Measurements from ENCODE around the gene ZSCAN10.
A peak's percentile ranks its signal among the peaks of the same experiment; 100 is the strongest.

The ZSCAN10 gene

DNA sequence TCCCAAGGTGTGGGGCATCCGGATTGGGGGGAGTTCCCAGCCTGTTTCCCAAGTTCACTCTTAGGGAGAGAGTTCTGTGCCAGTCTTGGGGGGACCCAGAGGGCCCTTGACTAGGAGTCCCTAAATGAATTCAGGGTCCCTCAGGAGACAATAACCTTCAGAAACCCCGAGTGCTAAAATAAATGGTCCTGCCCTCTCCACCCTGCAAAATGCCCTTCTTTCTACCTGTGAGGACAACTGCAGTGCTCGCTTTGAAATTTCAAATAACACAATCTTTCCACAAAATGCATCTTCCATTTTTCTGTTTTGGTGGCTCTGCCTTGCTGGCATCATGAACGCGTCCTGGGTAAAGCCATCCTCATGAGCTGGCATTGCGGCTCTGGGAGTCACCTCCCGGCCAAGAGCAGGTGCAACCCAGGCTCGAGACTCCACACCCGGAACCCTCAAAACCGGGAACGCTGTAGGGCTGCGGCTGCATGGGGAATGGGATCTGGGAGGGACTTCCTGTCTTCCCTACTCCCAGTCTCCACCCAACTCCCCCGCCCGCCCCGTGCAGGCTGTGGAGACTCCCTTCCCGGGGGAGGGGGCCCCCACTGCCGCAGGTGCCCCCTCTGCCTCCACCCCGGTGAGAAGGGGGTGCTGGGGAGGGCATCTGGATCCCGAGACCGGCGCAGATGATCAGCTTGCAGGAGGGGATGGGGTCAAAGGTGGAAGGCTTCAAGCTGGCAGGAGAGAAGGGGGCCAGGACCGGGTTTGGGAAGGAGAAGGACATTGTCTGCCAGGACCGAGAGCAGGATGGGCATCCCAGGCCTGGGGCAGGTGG lies 13.2 kb upstream of the ZSCAN10 start, which contains the start of gene ZNF205:
TSS of gene ZNF205 (plus strand) at position 529 of the 823 bp plus-strand sequence. CDS start 845 bp downstream, outside the sequence.
- peak; percentile 92 for DNase-seq (ENCODE audit: low spot score)

DNA sequence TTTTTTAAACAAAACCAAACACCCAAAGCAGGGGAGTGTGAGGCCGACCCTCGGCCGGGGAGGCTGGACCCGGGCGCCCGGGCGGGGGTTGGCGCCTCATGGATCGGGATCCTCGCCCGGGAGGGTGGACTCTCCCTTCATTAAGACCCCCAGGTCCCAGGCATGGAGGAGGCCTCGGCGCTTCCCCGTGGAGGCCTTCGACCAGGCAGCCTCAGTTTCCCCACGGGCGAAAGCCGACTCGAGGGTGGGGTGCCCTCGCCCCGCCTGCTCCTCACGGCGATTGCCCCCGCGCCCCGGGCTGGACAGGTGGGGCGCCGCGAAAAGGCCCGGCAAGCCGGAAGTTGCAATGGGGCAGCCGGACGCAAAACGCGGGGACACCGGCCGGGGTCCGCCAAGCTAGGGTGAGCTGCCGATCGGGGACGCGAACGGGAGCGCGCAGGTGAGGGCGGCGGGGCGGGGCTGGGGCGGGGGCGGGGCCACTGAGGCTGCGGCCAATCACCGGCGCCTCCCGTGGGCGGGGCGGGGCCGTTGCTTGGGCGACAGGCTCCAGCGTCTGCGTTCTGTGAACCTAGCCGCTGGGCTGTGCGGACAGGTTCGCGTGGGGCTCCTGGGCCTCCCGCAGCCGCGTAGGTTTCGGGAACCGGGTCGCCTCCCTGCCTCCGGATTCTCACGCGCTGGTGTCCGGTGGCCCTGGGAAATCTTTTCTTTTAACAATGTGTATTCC lies 7.3 kb upstream of the ZSCAN10 start:
- peak; percentile 98 for DNase-seq (ENCODE audit: low spot score)

- no peak for DNase-seq (ENCODE audit: low spot score)
These were observed 2.9 kb upstream of the ZSCAN10 start for GRCh38 chr16:3101841-3102470.

GRCh38 chr16:3101018-3101840 lies 2.1 kb upstream of the ZSCAN10 start:
- peak; percentile 50 for DNase-seq (ENCODE audit: low spot score)

DNA sequence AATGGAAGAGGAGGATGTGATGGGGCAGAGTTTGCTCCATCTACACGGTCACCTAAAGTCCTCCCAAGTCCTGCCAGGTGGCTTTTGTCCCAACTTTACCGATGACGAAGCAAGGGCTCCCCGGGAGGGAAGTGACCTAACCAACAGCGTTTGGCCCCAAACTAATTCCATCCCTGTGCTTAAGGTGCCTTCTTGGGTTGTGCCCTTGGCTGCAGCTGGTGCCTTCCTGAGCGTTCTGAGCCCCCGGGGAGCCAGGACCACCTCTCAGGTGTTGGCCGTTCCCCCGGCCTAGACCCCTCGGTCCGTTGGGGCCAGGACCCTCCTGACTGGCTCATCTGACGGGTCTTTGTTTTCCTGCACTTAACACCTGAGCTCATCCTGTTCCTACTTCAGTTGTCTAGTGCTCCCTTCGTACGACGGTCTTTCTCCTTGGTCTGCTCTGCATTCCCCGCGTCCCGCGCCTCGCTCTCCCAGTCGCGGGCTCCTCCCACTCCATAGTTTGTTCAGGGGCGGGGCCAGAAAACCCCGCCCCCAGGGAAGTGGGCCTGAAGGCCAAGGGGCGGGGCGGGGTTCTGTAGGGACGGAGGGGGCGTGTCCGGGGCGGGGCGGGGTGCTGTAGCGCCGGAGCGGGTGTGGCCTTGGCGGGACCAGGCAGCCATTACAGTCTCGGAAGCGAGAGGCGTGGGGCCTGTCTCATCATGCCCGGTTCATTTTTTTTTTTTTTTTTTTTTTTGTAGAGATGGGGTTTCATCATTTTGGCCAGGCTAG lies 822 bp upstream of the ZSCAN10 start:
- DNase-seq (ENCODE audit: low spot score) = peak; percentile 97

- no peak for DNase-seq (ENCODE audit: low spot score)
These were observed 269 bp upstream of the ZSCAN10 start for GRCh38 chr16:3099395-3099731.

DNA sequence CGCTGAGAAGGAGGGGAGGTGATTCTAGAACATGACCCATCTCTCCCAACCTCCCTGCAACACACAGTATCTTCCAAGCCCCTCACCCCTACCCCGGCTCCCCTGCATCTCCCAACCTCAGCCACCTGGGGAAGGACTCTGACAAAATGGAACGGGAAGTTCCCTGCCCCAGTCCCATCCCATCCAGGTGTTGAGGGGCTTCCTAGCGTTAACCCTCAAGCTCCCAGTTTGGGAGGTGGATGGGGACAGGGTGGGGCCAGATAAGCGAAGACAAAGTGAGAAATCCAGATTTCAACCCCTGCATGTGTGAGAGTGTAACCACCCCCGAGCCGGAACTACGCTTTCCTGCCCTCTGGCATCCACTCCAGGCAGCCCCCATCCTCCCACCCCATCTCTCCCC lies 1.8 kb downstream of the ZSCAN10 start:
- DNase-seq (ENCODE audit: low spot score) = no peak

GRCh38 chr16:3096362-3096761 lies 2.7 kb downstream of the ZSCAN10 start:
- DNase-seq (ENCODE audit: low spot score) = no peak

DNA sequence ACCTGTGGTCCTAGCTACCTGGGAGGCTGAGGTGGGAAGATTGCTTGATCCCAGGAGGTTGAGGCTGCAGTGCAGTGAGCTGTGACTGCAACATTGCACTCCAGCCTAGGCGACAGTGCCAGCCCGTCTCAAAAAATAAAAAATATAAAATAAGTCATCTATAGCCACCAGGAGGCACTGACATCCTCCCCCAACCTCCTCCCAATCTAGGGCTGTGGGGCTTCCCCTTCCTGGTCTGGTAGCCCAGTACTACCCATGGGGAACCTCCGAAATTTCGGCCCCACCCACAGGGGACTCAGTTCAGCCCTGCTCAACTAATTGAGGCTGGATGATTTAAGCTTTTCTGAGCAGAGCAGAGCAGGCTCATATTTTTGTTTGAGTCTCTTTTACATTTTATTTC lies 3.2 kb downstream of the ZSCAN10 start:
- peak; percentile 33 for DNase-seq (ENCODE audit: low spot score)

DNA sequence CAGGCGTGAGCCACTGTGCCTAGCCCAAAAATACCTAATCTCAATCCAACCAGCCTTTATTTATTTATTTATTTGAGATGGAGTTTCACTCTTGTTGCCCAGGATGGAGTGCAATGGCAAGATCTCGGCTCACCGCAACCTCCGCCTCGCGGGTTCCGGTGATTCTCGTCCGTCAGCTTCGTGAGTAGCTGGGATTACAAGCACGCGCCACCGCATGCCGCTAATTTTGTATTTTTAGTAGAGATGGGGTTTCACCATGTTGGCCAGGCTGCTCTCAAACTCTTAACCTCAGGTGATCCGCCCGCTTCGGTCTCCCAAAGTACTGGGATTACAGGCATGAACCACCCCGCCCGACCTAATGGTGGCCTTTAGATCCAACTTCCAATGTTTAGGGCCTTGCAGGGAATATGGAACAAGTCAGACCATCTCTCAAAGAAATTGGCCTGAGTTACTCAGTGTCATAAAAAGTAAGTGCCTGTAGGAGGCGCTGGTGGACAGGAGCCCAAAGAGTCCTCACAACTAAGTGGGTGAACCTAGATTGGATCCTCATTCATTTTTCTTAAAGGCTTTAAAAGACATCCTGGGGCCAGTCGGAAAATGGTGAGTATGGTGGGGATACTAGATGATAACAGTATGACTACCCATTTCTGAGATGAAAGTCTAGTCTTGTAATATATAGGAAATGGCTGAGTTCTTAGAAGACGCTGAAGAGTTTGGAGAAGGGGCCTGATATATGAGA lies 4.6 kb downstream of the ZSCAN10 start:
- peak; percentile 33 for DNase-seq (ENCODE audit: low spot score)

GRCh38 chr16:3092501-3092941 lies 6.6 kb downstream of the ZSCAN10 start:
- peak; percentile 14 for DNase-seq (ENCODE audit: low spot score)

DNA sequence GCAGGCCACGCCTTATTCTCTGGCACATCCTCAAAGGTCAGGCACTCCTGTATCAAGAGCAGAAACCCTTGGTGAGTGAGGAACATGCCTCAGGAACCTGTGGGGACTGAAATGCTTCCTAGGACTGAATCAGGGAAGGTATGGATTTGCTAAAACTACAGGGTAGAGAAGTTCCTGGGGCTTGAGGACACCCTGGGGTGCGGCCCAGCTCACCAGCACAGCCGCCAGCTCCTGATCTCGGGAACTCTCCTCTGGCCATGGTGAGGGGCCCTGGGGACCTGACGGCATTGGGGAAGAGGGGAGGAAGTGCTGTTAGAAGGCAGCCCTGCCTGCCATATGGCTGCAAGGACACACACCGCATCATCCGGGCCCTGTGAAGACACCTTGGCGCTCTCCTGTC lies 7.5 kb downstream of the ZSCAN10 start:
- peak; percentile 5 for DNase-seq (ENCODE audit: low spot score)

DNA sequence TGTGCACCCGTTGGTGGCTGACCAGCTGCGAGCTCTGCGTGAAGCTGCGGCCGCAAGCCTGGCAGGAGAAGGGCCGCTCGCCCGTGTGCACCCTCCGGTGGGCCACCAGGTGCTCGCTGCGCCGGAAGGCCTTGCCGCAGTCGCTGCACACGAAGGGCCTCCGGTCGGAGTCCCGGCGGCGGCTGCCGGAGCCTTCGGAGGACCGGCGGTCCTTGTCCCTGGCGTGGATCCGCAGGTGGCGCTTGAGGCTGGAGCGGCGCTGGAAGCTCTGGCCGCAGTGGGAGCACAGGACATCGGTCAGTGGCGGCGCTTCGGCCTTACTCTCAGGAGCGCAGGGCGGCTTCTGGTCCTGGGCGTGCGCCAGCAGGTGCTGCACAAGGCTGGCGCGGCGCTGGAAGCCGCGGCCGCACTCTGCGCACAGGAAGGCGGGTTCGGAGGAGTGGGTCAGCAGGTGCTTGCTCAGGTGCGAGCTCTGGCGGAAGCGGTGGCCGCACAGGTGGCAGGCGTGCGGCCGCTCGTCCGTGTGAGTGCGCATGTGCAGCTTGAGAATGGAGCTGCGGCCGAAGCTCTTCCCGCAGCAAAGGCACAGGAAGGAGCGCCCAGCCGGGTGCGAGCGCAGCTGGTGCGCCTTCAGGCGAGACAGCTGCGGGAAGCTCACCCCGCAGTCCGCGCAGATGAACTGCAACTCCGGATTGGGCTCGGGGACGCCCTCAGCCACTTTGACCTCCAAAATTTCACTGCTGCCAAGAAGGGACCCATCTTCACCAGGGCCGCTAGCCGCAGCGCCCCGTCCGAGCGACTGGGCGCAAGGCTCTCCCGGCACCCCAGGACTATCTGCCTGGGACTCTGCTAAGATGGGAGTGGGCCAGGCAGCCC lies 9.1 kb downstream of the ZSCAN10 start:
- DNase-seq (ENCODE audit: low spot score) = peak; percentile 5

- peak; percentile 4 for DNase-seq (ENCODE audit: low spot score)
These were observed 10.0 kb downstream of the ZSCAN10 start for GRCh38 chr16:3088925-3089716.

GRCh38 chr16:3088450-3088849 lies 10.6 kb downstream of the ZSCAN10 start:
- peak; percentile 4 for DNase-seq (ENCODE audit: low spot score)

DNA sequence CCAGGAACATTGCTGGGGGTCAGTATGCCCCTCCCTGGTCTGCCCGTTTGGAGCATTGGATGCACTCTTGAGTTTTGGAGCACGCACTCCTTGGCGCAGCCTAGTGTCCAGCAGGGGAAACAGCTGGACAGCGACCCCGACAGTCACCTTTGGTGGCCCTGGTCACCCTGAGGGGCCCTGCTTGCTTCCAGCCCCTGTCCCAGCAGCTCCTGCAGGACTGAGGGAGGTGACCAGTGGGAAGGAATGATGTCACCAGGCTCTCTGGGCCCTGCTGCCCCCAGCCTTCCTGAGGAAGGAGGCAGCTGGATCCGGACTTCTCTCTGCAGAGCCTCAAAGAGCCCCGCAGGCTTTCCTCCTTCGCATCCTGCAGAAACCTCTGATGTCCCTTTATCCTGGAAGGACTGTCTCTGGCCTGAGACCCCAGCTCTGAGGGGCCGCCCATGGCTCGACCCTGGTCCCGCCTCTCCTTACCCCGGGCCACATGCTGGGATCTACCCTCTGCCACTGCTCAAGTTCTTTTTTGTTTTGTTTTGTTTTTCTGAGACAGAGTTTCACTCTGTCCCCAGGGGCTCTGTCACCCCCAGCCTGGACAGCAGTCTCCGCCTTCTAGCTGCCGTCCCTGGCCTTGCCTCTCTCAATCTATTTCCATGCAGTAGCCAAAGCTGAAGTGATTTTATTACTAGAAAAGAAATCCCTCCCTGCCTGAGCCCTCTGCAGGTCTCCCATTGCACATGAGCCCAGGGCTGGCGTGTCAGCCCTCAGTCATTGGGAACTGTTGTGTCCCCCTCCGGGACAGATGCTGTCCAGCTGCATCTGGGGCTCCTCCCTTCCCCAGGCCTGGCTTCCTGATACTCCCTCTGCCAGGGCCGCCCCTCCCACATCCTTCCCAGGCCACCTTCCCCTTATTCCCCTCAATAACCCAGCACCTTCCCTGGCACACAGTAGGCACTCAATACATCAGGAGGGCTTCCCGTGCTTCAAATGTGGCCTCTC lies 11.6 kb downstream of the ZSCAN10 start:
- DNase-seq (ENCODE audit: low spot score) = peak; percentile 17

DNA sequence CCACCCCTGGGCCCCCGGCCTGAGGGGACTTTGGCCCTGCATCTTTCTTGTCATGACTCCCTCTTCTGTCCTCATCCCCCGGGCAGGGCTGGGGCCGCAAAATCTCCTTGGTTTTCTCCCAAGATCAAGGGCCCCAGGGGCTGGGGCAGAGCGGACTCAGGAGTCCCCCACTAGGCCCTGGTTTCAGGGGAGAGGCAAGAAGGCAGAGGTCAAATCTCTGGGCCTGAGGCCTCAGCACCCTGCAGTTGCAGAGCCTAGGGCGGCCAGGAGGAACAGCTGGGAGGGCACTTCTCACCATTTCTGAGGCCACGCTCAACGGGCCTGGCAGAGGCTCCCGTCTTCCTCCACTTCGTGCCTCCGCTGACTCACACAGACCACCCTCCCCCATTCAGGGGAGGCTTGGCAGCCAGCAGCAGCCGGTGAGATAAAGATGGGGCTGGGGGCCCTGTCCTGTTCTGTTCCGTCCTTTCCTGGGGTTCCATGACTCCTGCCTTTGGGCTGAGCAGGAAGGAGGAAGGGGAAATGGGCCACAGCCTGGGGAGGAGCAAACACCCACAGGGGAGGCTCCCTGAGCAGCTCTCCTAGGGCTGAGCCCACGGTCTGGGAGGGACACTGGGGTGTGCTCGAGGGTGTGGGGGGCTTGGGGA lies 12.4 kb downstream of the ZSCAN10 start:
- no peak for DNase-seq (ENCODE audit: low spot score)

Data from AG20443 (cell line).